ACC112 (cell line): Measurements from ENCODE around the gene XRCC1.

Source experiments
- H2AFZ ChIP-seq: fragments of 200-600 bp; sonication (generic); one replicate; pipeline ENCODE4 v1.6.0; 2017; ENCODE audit warnings: antibody characterized with exemption, low read length; ENCODE audit not compliant: unreplicated experiment
- H3K27ac ChIP-seq: fragments of 200-600 bp; sonication (generic); 2 replicates; pipeline ENCODE4 v1.5.1; 2014; ENCODE audit warnings: low read depth, mild to moderate bottlenecking, antibody characterized with exemption, low read length, moderate library complexity
- H3K27me3 ChIP-seq: fragments of 200-600 bp; sonication (generic); 2 replicates; pipeline ENCODE4 v1.6.1; 2014; ENCODE audit warnings: mild to moderate bottlenecking, antibody characterized with exemption, low read length, moderate library complexity, mixed read lengths; ENCODE audit not compliant: insufficient read depth
- H3K36me3 ChIP-seq: fragments of 200-600 bp; sonication (generic); 2 replicates; pipeline ENCODE4 v1.6.1; 2016; ENCODE audit warnings: mild to moderate bottlenecking, antibody characterized with exemption, low read length, moderate library complexity, mixed read lengths; ENCODE audit not compliant: insufficient read depth
- H3K4me1 ChIP-seq: fragments of 200-600 bp; sonication (generic); one replicate; pipeline ENCODE4 v1.6.1; 2016; ENCODE audit warnings: low read length, mixed read lengths; ENCODE audit not compliant: insufficient read depth, unreplicated experiment, control insufficient read depth
- H3K4me3 ChIP-seq: fragments of 200-600 bp; sonication (generic); 2 replicates; pipeline ENCODE4 v1.5.1; 2014; ENCODE audit warnings: mild to moderate bottlenecking, low read depth, low read length
- H3K79me2 ChIP-seq: fragments of 200-600 bp; sonication (generic); one replicate; pipeline ENCODE4 v1.6.0; 2016; ENCODE audit warnings: low read length; ENCODE audit not compliant: control insufficient read depth, unreplicated experiment, insufficient read depth

The XRCC1 gene

DNA sequence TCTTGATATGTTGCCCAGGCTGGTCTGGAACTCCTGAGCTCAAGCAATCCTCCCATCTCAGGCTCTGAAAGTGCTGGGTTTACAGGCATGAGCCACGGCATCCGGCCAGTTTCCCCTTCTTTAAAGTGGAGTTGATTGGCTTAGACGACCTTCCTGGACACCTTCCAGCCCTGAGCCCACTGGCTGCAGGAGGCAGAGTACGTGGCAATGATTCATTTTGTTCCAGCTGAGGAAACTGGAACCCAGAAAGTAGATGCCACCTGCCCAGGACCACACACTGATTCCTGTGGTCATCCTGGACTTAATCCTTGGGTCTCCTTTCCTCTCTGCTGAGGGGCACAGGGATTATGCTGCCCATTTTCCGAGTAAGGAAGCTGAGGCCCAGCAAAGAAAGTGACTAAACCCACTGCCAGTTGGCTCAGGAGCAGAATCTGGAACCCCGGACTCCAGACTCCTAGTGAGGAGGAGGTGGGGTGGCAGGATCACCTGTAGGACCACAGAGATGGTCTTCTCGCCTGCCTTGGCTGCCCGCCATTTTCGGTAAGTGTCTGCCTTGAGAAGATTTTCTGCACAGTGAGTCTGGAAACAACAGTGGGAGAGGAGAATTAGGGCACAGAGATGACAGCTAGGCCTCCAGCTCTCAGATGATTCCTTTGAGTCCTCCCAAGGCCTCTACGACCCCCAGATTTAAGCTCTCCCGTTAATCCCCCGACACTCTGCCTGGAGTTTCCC is 737 bp downstream of the XRCC1 start:
- Histone ChIP-seq H2AFZ (peak overlapping the region; percentile 98), H3K27ac (peak overlapping the region; percentile 79), H3K27me3 (no peaks in the 10 kb centered on the region), H3K4me1 (peaks cover 3% of the 10 kb centered on the region), H3K36me3 (0 out of 2 replicates have a peak, but pooled peaks cover 3% of the 10 kb centered on the region), H3K79me2 (peaks cover 18% of the 10 kb centered on the region), H3K4me3 (peak overlapping the region; percentile 100)

DNA sequence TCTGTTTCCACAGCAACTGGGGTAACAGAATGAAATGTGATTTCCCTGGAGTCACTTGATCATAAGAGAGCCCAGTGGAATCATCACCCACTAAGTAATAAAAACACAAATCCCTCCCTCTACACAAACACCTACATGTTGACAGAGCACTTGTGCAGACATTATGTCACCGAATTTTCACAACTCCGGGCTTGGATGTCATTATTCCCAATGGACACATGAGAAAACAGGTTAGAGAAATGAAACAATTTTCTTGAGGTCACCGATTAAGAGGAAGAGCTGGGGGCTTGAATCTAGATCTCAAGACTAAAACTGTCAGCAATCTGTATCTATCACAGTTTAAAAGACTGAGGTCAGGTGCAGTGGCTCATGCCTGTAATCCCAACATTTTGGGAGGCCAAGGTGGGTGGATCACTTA is 3.1 kb downstream of the XRCC1 start:
- Histone ChIP-seq H2AFZ (no peak overlapping the region), H3K27ac (no peak overlapping the region), H3K36me3 (0 out of 2 replicates have a peak, but pooled peaks cover 3% of the 10 kb centered on the region), H3K79me2 (peaks cover 18% of the 10 kb centered on the region), H3K27me3 (no peaks in the 10 kb centered on the region), H3K4me3 (no peak overlapping the region), H3K4me1 (peaks cover 3% of the 10 kb centered on the region)

DNA sequence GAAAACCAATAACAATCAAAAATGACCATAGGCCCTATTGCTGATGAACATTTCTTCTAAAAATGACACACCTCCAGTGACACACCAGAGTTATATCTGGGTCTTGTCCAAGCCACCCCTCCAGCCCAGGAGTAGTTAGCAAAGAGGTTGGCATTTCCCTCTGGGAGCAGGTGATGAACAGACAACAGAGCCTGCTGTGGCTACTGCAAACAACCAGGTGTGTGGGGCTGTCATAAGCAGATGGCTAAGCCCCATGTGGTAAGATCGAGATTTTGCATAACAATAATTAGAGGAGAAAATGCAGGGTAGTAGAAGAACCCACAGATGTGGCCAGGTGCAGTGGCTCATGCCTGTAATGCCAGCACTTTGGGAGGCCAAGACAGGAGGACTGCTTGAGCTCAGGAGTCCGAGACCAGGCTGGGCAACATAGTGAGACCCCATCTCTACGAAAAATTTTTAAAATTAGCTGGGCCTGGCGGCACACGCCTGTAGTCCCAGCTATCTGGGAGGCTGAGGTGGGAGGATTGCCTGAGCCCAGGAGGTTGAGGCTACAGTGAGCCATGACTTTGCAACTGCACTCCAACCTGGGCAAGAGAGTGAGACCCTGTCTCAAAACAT is 5.0 kb downstream of the XRCC1 start:
- H3K4me1 ChIP-seq = no peaks in the 10 kb centered on the region
- no peaks in the 10 kb centered on the region for H3K27me3 ChIP-seq
- H3K27ac ChIP-seq = no peak overlapping the region
- H2AFZ ChIP-seq = no peak overlapping the region
- no peak overlapping the region for H3K4me3 ChIP-seq
- H3K36me3 ChIP-seq = 0 out of 2 replicates have a peak, but pooled peaks cover 3% of the 10 kb centered on the region
- H3K79me2 ChIP-seq = peaks cover 18% of the 10 kb centered on the region

DNA sequence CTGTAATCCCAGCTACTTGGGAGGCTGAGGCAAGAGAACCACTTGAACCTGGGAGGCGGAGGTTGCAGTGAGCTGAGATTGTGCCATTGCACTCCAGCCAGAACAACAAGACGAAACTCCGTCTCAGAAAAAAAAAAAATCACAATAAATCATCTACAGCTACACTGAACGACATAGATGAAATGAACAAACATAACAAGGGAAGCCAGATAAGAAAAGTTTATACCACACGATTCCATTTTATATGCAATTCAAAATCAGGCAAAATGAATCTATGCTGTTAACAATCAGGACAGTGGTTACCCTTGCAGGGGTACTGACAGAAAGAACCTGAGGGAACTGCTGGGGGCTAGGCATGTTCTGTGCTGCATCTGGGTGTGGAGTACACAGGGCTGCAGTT is 5.7 kb downstream of the XRCC1 start:
- Histone ChIP-seq H3K79me2 (peaks cover 14% of the 10 kb centered on the region), H2AFZ (no peak overlapping the region), H3K4me1 (no peaks in the 10 kb centered on the region), H3K27me3 (no peaks in the 10 kb centered on the region), H3K4me3 (no peak overlapping the region), H3K27ac (no peak overlapping the region), H3K36me3 (0 out of 2 replicates have a peak, but pooled peaks cover 3% of the 10 kb centered on the region)

DNA sequence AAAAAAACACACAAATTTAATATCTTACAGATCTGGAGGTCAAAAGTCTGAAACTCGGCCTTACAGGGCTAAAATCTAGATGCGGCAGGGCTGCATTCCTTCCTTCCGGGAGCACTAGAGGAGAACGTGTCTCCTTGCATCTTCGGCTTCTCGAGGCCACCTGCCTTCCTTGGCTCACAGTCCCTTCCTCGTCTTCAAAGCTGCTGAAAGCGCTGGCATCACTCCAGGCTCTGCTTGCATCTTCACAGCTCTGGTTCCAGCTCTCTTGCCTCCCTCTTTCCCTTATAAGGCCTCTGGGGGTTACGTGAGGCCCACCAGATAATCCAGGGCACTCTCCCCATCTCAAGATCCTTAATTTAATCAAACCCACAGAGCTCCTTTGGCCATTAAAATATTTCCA is 10.5 kb downstream of the XRCC1 start:
- H3K36me3 ChIP-seq = 0 out of 2 replicates have a peak, but pooled peaks cover 6% of the 10 kb centered on the region
- H3K27ac ChIP-seq = no peak overlapping the region
- H2AFZ ChIP-seq = no peak overlapping the region
- H3K4me1 ChIP-seq = peaks cover 5% of the 10 kb centered on the region
- H3K27me3 ChIP-seq = no peaks in the 10 kb centered on the region
- H3K4me3 ChIP-seq = no peak overlapping the region
- H3K79me2 ChIP-seq = peaks cover 2% of the 10 kb centered on the region

DNA sequence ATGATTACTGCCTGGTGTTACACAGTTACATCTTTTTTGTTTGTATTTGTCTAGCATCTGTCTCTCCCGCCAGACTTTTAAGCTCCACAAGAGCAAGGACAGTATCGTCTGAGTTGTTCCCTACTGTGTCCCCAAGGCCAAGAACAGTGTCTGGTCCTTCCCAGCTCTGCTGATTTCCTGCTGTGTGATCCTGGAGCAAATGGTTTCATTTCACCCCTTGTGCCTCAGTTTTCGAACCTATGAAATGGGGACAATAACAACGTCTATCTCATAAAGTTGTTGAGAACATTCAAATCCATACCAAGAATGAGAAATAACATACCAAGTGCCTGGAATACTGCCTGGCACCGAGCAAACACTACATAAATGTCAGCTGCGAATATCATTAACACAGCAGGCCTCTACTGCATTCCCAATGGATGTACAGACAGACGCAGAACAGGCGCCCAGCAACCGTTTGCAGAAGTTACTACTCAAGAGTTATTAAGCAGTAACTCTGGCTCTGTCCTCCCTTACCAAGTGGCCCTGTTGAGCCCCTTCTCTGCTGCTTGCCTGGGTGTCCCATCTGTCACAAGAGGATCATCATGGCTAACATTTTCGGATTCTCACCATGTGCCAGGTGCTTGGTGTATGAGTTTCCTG is 11.4 kb downstream of the XRCC1 start:
- Histone ChIP-seq H3K27ac (peak overlapping the region; percentile 47; the same call in 1 of the 2 replicates), H3K4me3 (no peak overlapping the region), H3K4me1 (peaks cover 5% of the 10 kb centered on the region), H3K79me2 (peaks cover 2% of the 10 kb centered on the region), H3K27me3 (no peaks in the 10 kb centered on the region), H2AFZ (no peak overlapping the region), H3K36me3 (0 out of 2 replicates have a peak, but pooled peaks cover 6% of the 10 kb centered on the region)

DNA sequence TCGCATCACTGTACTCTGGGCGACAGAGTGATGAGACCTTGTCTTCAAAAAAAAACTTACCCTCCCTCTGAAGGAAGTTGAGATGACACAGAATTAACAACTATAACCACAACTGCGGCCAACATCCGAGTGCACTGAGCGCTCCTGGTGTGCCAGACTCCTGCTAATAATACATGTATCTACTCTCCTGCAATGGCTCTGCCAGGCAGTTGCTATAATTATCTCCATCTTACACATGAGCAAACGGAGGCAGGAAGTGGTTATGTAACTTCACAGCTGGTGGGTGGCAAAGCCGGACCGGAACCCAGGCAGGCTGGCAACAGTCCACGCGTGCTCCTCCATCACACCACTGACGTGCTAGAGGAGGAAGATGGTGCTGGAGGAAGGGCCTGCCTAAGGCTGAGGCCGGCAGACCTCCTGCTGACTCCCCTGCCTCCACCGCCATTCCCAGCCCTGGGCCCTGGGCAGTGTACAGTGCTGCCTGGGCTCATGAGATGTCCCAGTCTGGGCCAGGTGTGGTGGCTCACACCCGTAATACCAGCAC is 12.6 kb downstream of the XRCC1 start:
- Histone ChIP-seq H3K79me2 (peaks cover 2% of the 10 kb centered on the region), H3K4me3 (no peak overlapping the region), H2AFZ (no peak overlapping the region), H3K36me3 (0 out of 2 replicates have a peak, but pooled peaks cover 6% of the 10 kb centered on the region), H3K27ac (peak overlapping the region; percentile 47), H3K4me1 (peaks cover 7% of the 10 kb centered on the region), H3K27me3 (no peaks in the 10 kb centered on the region)

DNA sequence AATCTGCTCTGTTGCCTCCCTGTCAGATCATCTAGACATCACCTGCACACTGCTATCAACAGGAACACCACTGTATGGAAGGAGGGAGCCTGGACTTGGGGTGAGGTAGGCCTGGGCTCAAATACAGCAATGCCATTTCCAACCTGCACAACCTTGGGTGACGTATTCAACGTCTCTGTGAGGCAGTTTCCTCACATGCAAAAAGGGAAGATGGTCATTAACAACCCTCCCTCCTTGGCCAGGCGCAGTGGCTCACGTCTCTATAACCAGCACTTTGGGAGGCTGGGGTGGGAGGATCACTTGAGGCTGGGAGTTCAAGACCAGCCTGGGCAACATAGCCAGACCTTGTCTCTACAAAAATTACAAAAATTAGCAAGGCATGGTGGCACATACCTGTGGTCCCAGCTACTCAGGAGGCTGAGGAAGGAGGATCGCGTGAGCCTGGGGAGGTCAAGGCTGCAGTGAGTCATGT is 13.1 kb downstream of the XRCC1 start:
- peaks cover 8% of the 10 kb centered on the region for H3K4me1 ChIP-seq
- 0 out of 2 replicates have a peak, but pooled peaks cover 6% of the 10 kb centered on the region for H3K36me3 ChIP-seq
- H3K79me2 ChIP-seq = peaks cover 2% of the 10 kb centered on the region
- H3K27ac ChIP-seq = peak overlapping the region; percentile 39; the same call in 1 of the 2 replicates
- H3K27me3 ChIP-seq = no peaks in the 10 kb centered on the region
- H2AFZ ChIP-seq = no peak overlapping the region
- no peak overlapping the region for H3K4me3 ChIP-seq

DNA sequence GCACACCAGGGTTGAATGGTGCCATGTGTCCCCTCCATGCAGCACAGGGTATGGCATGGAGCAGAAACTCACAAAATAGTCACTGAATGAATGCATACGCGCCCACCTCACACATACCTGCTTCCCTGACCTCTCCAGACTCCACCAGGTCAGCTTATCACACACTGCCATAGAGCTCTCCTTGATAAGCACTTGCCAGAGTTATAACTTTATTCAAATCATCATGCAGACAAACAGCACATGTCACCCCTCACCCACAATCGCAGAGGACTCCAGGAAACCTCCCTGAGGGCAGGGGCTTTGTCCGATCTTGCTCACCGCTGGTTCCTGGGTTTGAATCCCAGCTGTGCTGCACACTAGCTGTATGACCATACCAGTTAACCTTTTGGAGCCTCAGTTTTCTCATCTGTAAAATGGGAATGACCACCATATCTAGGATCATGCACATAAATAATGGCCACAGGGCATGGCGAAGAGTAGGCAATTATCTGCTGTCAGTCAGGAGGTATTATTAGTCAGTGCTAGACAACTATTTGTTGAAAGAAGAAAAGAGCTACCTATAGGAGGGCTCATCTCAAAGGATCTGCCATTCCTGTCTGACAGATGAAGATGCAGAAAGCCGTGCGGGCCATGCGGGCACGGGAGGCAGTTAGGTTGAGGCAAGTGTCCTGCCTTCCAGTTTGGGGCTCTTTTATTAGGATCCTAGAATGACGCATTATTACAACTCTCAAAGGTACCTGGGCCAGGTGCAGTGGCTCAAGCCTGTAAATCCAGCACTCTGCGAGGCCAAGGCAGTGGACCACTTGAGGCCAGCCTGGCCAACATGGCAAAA is 14.0 kb downstream of the XRCC1 start:
- Histone ChIP-seq H2AFZ (no peak overlapping the region), H3K79me2 (peaks cover 2% of the 10 kb centered on the region), H3K36me3 (0 out of 2 replicates have a peak, but pooled peaks cover 6% of the 10 kb centered on the region), H3K4me3 (no peak overlapping the region), H3K4me1 (peaks cover 8% of the 10 kb centered on the region), H3K27ac (peak overlapping the region; percentile 45; the same call in 1 of the 2 replicates), H3K27me3 (no peaks in the 10 kb centered on the region)
